Trophoblast cell (in vitro differentiated cells and primary cell): ENCODE results near the gene SELL.
"Not testable (repeated sequence)": the region's sequence is repeated elsewhere in the genome, so short reads cannot be mapped to it uniquely, and the experiment has no call there.

ENCODE experiments used
- DNase-seq, 2 donors: peaks; one replicate each; pipeline ENCODE4 v3.0.0-alpha.2; 2016
- H2AFZ ChIP-seq: 2 replicates; pipeline ENCODE4 v1.6.1; 2013; ENCODE audit warnings: low read length, moderate library complexity, mild to moderate bottlenecking; ENCODE audit not compliant: insufficient read depth, poor library complexity
- H2AK5ac ChIP-seq: 2 replicates; pipeline ENCODE4 v1.6.1; 2013; ENCODE audit warnings: mild to moderate bottlenecking, low read length
- H2BK120ac ChIP-seq: 2 replicates; pipeline ENCODE4 v1.6.1; 2013; ENCODE audit warnings: low read length, mild to moderate bottlenecking, moderate library complexity; ENCODE audit not compliant: insufficient read depth, poor library complexity
- H2BK12ac ChIP-seq: 2 replicates; pipeline ENCODE4 v1.6.1; 2013; ENCODE audit warnings: mild to moderate bottlenecking, low read length, moderate library complexity
- H2BK5ac ChIP-seq: 2 replicates; pipeline ENCODE4 v1.6.1; 2013; ENCODE audit warnings: low read length, low read depth, moderate library complexity, mild to moderate bottlenecking; ENCODE audit not compliant: poor library complexity
- H3K14ac ChIP-seq: 2 replicates; pipeline ENCODE4 v1.6.1; 2013; ENCODE audit warnings: mild to moderate bottlenecking, low read length
- H3K18ac ChIP-seq: 2 replicates; pipeline ENCODE4 v1.6.1; 2013; ENCODE audit warnings: mild to moderate bottlenecking, low read length
- H3K23ac ChIP-seq: 2 replicates; pipeline ENCODE4 v1.6.1; 2013; ENCODE audit warnings: low read length
- H3K27ac ChIP-seq: 2 replicates; pipeline ENCODE4 v1.5.1; 2013; ENCODE audit warnings: low read depth, mild to moderate bottlenecking, inconsistent platforms, low read length, moderate library complexity
- H3K27me3 ChIP-seq: 2 replicates; pipeline ENCODE4 v1.6.1; 2013; ENCODE audit warnings: inconsistent platforms, mild to moderate bottlenecking, low read length, moderate library complexity; ENCODE audit not compliant: insufficient read depth
- H3K36me3 ChIP-seq, 2 experiments: 1 replicate in 1 of 2; 2 replicates in 1 of 2; pipeline ENCODE4 v1.6.1; 2013; ENCODE audit warnings: low read length in 2 of 2, mild to moderate bottlenecking in 2 of 2, moderate library complexity in 1 of 2; ENCODE audit not compliant: insufficient read depth in 2 of 2, control insufficient read depth in 1 of 2
- H3K4ac ChIP-seq: 2 replicates; pipeline ENCODE4 v1.6.1; 2013; ENCODE audit warnings: low read depth, mild to moderate bottlenecking, low read length, moderate library complexity
- H3K4me1 ChIP-seq, 2 experiments: 1 replicate in 1 of 2; 2 replicates in 1 of 2; pipeline ENCODE4 v1.6.1; 2013; ENCODE audit warnings: low read length in 2 of 2, mild to moderate bottlenecking in 2 of 2, moderate library complexity in 1 of 2; ENCODE audit not compliant: insufficient read depth in 2 of 2, control insufficient read depth in 1 of 2
- H3K4me2 ChIP-seq: 2 replicates; pipeline ENCODE4 v1.6.1; 2013; ENCODE audit warnings: inconsistent platforms, mild to moderate bottlenecking, low read length, moderate library complexity
- H3K4me3 ChIP-seq: 2 replicates; pipeline ENCODE4 v1.5.1; 2013; ENCODE audit warnings: mild to moderate bottlenecking, low read depth, low read length, inconsistent platforms
- H3K79me1 ChIP-seq: one replicate; pipeline ENCODE4 v1.6.1; 2013; ENCODE audit warnings: low read length
- H3K79me2 ChIP-seq: 2 replicates; pipeline ENCODE4 v1.6.1; 2013; ENCODE audit warnings: low read length, mild to moderate bottlenecking; ENCODE audit not compliant: control insufficient read depth, insufficient read depth, poor library complexity
- H3K9ac ChIP-seq: 2 replicates; pipeline ENCODE4 v1.6.1; 2013; ENCODE audit warnings: mild to moderate bottlenecking, low read length
- H3K9me3 ChIP-seq: 2 replicates; pipeline ENCODE4 v1.6.1; 2013; ENCODE audit warnings: low read depth, mild to moderate bottlenecking, control low read depth, inconsistent platforms, low read length; ENCODE audit not compliant: insufficient read depth
- H4K12ac ChIP-seq: 2 replicates; pipeline ENCODE4 v1.6.1; 2013; ENCODE audit warnings: low read depth, mild to moderate bottlenecking, low read length, moderate library complexity
- H4K8ac ChIP-seq: 2 replicates; pipeline ENCODE4 v1.6.1; 2013; ENCODE audit warnings: low read depth, mild to moderate bottlenecking, low read length, moderate library complexity
- H4K91ac ChIP-seq: one replicate; pipeline ENCODE4 v1.6.1; 2013; ENCODE audit warnings: low read depth, mild to moderate bottlenecking, low read length, moderate library complexity
- WGBS: extraction: QIAGEN DNeasy Blood & Tissue Kit; methylation state at CpG from one replicate; pipeline ENCODE4 v1.1.7; 2013; ENCODE audit warnings: missing lambda C conversion rate; ENCODE audit not compliant: insufficient read length, insufficient coverage; ENCODE audit errors: extremely low coverage; 5-methylcytosine and 5-hydroxymethylcytosine counted together

The SELL gene

GRCh38 chr1:169670244-169670643 lies 41.2 kb downstream of the SELL start:
- not testable (repeated sequence) for H3K36me3 ChIP-seq, H3K9me3 ChIP-seq, H3K4me3 ChIP-seq, H3K9ac ChIP-seq, H3K4me1 ChIP-seq, H3K14ac ChIP-seq, H2BK5ac ChIP-seq, H3K4me2 ChIP-seq, H3K79me2 ChIP-seq, H3K23ac ChIP-seq, H3K18ac ChIP-seq, H2AFZ ChIP-seq, H3K27ac ChIP-seq, DNase-seq, H3K79me1 ChIP-seq, H3K27me3 ChIP-seq, H2BK120ac ChIP-seq, H3K4ac ChIP-seq, H4K8ac ChIP-seq, H2AK5ac ChIP-seq, H4K91ac ChIP-seq, H2BK12ac ChIP-seq, H4K12ac ChIP-seq
- WGBS: no CpG with 5 or more reads among the region's 3 CpGs

- H2BK5ac ChIP-seq, H3K9me3 ChIP-seq, H3K14ac ChIP-seq, H3K23ac ChIP-seq, H4K91ac ChIP-seq, H2BK12ac ChIP-seq, H3K27ac ChIP-seq, H3K4ac ChIP-seq, H3K79me2 ChIP-seq, H3K4me1 ChIP-seq, H2BK120ac ChIP-seq, H3K27me3 ChIP-seq, H2AFZ ChIP-seq, H3K9ac ChIP-seq, H3K4me3 ChIP-seq, DNase-seq, H4K12ac ChIP-seq, H4K8ac ChIP-seq, H3K79me1 ChIP-seq, H3K36me3 ChIP-seq, H3K4me2 ChIP-seq, H3K18ac ChIP-seq, H2AK5ac ChIP-seq: not testable (repeated sequence)
- WGBS: no CpG with 5 or more reads among the region's 28 CpGs
Measured at GRCh38 chr1:169667699-169668596, 43.5 kb downstream of the SELL start.

GRCh38 chr1:169667227-169667639 lies 44.2 kb downstream of the SELL start:
- H3K79me1 ChIP-seq, H3K14ac ChIP-seq, H3K79me2 ChIP-seq, H2AK5ac ChIP-seq, H3K9me3 ChIP-seq, H3K18ac ChIP-seq, DNase-seq, H2BK120ac ChIP-seq, H2BK12ac ChIP-seq, H4K91ac ChIP-seq, H3K4me3 ChIP-seq, H4K8ac ChIP-seq, H2BK5ac ChIP-seq, H4K12ac ChIP-seq, H3K27me3 ChIP-seq, H3K4me2 ChIP-seq, H3K36me3 ChIP-seq, H3K23ac ChIP-seq, H3K4me1 ChIP-seq, H3K27ac ChIP-seq, H3K9ac ChIP-seq, H2AFZ ChIP-seq, H3K4ac ChIP-seq: not testable (repeated sequence)
- no CpG with 5 or more reads among the region's 2 CpGs for WGBS

- H3K79me1 ChIP-seq, H2BK12ac ChIP-seq, H3K27ac ChIP-seq, H3K4me3 ChIP-seq, H2AK5ac ChIP-seq, H4K91ac ChIP-seq, H3K9ac ChIP-seq, H3K14ac ChIP-seq, H4K12ac ChIP-seq, H3K9me3 ChIP-seq, H3K27me3 ChIP-seq, H3K18ac ChIP-seq, H3K79me2 ChIP-seq, H2AFZ ChIP-seq, H4K8ac ChIP-seq, DNase-seq, H3K23ac ChIP-seq, H2BK120ac ChIP-seq, H3K4me1 ChIP-seq, H3K4ac ChIP-seq, H2BK5ac ChIP-seq, H3K4me2 ChIP-seq, H3K36me3 ChIP-seq: not testable (repeated sequence)
- WGBS: no CpG with 5 or more reads among the region's 8 CpGs
Measured at GRCh38 chr1:169662680-169663079, 48.7 kb downstream of the SELL start.
